ENCODE measurements around the gene GIMAP8.

Gene GIMAP8

GRCh38 chr7:150404805-150405583 is 45.4 kb upstream of the GIMAP8 start:
- Histone ChIP-seq H2BK5ac (ENCODE audit: low read length) (peak overlapping the region; percentile 43), H3K4me1 (ENCODE audit: control insufficient read depth in 2 of 2, insufficient read depth in 1 of 2, low read depth in 1 of 2, low read length in 2 of 2) (peaks cover 48 to 56% of the 10 kb centered on the region in 2 donors), H3K23ac (ENCODE audit: low read depth, low read length, poor library complexity) (peak overlapping the region; percentile 66), H3K4me3 (ENCODE audit: low read length in 2 of 2) (peak overlapping the region; percentile 54 to 82), H3K14ac (ENCODE audit: low read length) (no peak overlapping the region), H3K36me3 (replicated peaks in 1 of 2; ENCODE audit: control insufficient read depth in 2 of 2, insufficient read depth in 2 of 2, low read length in 2 of 2) (no peaks in the 10 kb centered on the region), H2BK15ac (ENCODE audit: low read length) (peak overlapping the region; percentile 50), H3K27ac (replicated peaks; ENCODE audit: low read length) (peak overlapping the region; percentile 73), H2BK120ac (ENCODE audit: low read depth, low read length) (no peak overlapping the region), H3K27me3 (ENCODE audit: control insufficient read depth in 3 of 3, insufficient read depth in 3 of 3, low read depth in 1 of 3, low read length in 3 of 3) (no peaks in the 10 kb centered on the region), H2BK12ac (ENCODE audit: low read length) (no peak overlapping the region), H4K8ac (ENCODE audit: low read depth, low read length) (no peak overlapping the region), H3K4ac (ENCODE audit: low read length) (no peak overlapping the region), H4K91ac (ENCODE audit: low read depth, low read length, poor library complexity) (no peak overlapping the region), H3K9ac (ENCODE audit: low read depth, low read length, poor library complexity) (peak overlapping the region; percentile 56), H3K18ac (ENCODE audit: low read length) (peak overlapping the region; percentile 95), H3K4me2 (ENCODE audit: insufficient read depth, low read length, poor library complexity, severe bottlenecking) (peak overlapping the region; percentile 86), H3K79me1 (ENCODE audit: low read depth, low read length) (no peaks in the 10 kb centered on the region), H3K9me3 (replicated peaks in 1 of 2; ENCODE audit: control insufficient read depth in 2 of 2, insufficient read depth in 1 of 2, low read depth in 1 of 2, low read length in 2 of 2) (no peaks in the 10 kb centered on the region), H2AK5ac (ENCODE audit: low read depth, low read length) (peak overlapping the region; percentile 68), H2AFZ (ENCODE audit: low read length) (peak overlapping the region; percentile 95)
- WGBS, 2 donors (ENCODE audit: extremely low coverage in 2 of 2, insufficient read length in 2 of 2, insufficient replicate concordance in 1 of 2) = no CpG with 5 or more reads among the region's 86 CpGs
- peak; percentile 85 for DNase-seq (ENCODE audit: low spot score)

- no peak for DNase-seq (ENCODE audit: low spot score)
- Histone ChIP-seq H2BK120ac (ENCODE audit: low read depth, low read length) (no peak overlapping the region), H3K14ac (ENCODE audit: low read length) (no peak overlapping the region), H2BK5ac (ENCODE audit: low read length) (no peak overlapping the region), H3K4me2 (ENCODE audit: insufficient read depth, low read length, poor library complexity, severe bottlenecking) (peak overlapping the region; percentile 86), H3K36me3 (replicated peaks in 1 of 2; ENCODE audit: control insufficient read depth in 2 of 2, insufficient read depth in 2 of 2, low read length in 2 of 2) (no peaks in the 10 kb centered on the region), H2BK15ac (ENCODE audit: low read length) (peak overlapping the region; percentile 25), H4K91ac (ENCODE audit: low read depth, low read length, poor library complexity) (no peak overlapping the region), H3K79me1 (ENCODE audit: low read depth, low read length) (no peaks in the 10 kb centered on the region), H3K9ac (ENCODE audit: low read depth, low read length, poor library complexity) (peak overlapping the region; percentile 46), H2AK5ac (ENCODE audit: low read depth, low read length) (no peak overlapping the region), H3K4me3 (ENCODE audit: low read length in 2 of 2) (peak overlapping the region; percentile 54 to 82), H3K27ac (replicated peaks; ENCODE audit: low read length) (peak overlapping the region; percentile 30), H3K27me3 (ENCODE audit: control insufficient read depth in 3 of 3, insufficient read depth in 3 of 3, low read depth in 1 of 3, low read length in 3 of 3) (no peaks in the 10 kb centered on the region), H4K8ac (ENCODE audit: low read depth, low read length) (no peak overlapping the region), H2BK12ac (ENCODE audit: low read length) (no peak overlapping the region), H3K9me3 (replicated peaks in 1 of 2; ENCODE audit: control insufficient read depth in 2 of 2, insufficient read depth in 1 of 2, low read depth in 1 of 2, low read length in 2 of 2) (no peaks in the 10 kb centered on the region), H3K4ac (ENCODE audit: low read length) (no peak overlapping the region), H3K4me1 (ENCODE audit: control insufficient read depth in 2 of 2, insufficient read depth in 1 of 2, low read depth in 1 of 2, low read length in 2 of 2) (peaks cover 44 to 51% of the 10 kb centered on the region in 2 donors), H3K18ac (ENCODE audit: low read length) (peak overlapping the region; percentile 89), H3K23ac (ENCODE audit: low read depth, low read length, poor library complexity) (peak overlapping the region; percentile 66), H2AFZ (ENCODE audit: low read length) (peak overlapping the region; percentile 95)
- no CpG with 5 or more reads among the region's 35 CpGs for WGBS, 2 donors (ENCODE audit: extremely low coverage in 2 of 2, insufficient read length in 2 of 2, insufficient replicate concordance in 1 of 2)
Observed at GRCh38 chr7:150405584-150406311, 44.7 kb upstream of the GIMAP8 start.

GRCh38 chr7:150406312-150406566 is 44.2 kb upstream of the GIMAP8 start:
- Histone ChIP-seq H3K9ac (ENCODE audit: low read depth, low read length, poor library complexity) (no peak overlapping the region), H3K14ac (ENCODE audit: low read length) (no peak overlapping the region), H2BK12ac (ENCODE audit: low read length) (no peak overlapping the region), H3K18ac (ENCODE audit: low read length) (peak overlapping the region; percentile 76), H2BK5ac (ENCODE audit: low read length) (no peak overlapping the region), H3K23ac (ENCODE audit: low read depth, low read length, poor library complexity) (no peak overlapping the region), H4K8ac (ENCODE audit: low read depth, low read length) (no peak overlapping the region), H3K4ac (ENCODE audit: low read length) (no peak overlapping the region), H3K79me1 (ENCODE audit: low read depth, low read length) (no peaks in the 10 kb centered on the region), H3K27me3 (ENCODE audit: control insufficient read depth in 3 of 3, insufficient read depth in 3 of 3, low read depth in 1 of 3, low read length in 3 of 3) (no peaks in the 10 kb centered on the region), H3K4me1 (ENCODE audit: control insufficient read depth in 2 of 2, insufficient read depth in 1 of 2, low read depth in 1 of 2, low read length in 2 of 2) (peaks cover 41 to 51% of the 10 kb centered on the region in 2 donors), H2BK120ac (ENCODE audit: low read depth, low read length) (no peak overlapping the region), H3K4me2 (ENCODE audit: insufficient read depth, low read length, poor library complexity, severe bottlenecking) (no peak overlapping the region), H3K36me3 (replicated peaks in 1 of 2; ENCODE audit: control insufficient read depth in 2 of 2, insufficient read depth in 2 of 2, low read length in 2 of 2) (no peaks in the 10 kb centered on the region), H4K91ac (ENCODE audit: low read depth, low read length, poor library complexity) (no peak overlapping the region), H2AFZ (ENCODE audit: low read length) (peak overlapping the region; percentile 95), H3K27ac (replicated peaks; ENCODE audit: low read length) (no peak overlapping the region), H3K9me3 (replicated peaks in 1 of 2; ENCODE audit: control insufficient read depth in 2 of 2, insufficient read depth in 1 of 2, low read depth in 1 of 2, low read length in 2 of 2) (no peaks in the 10 kb centered on the region), H2AK5ac (ENCODE audit: low read depth, low read length) (no peak overlapping the region), H3K4me3 (ENCODE audit: low read length in 2 of 2) (peak overlapping the region in 1 of 2 donors; percentile 54), H2BK15ac (ENCODE audit: low read length) (no peak overlapping the region)
- WGBS, 2 donors (ENCODE audit: extremely low coverage in 2 of 2, insufficient read length in 2 of 2, insufficient replicate concordance in 1 of 2) = no CpG with 5 or more reads among the region's 2 CpGs
- DNase-seq (ENCODE audit: low spot score) = no peak

Measured in neuronal stem cell (in vitro differentiated cells).